GM12878 (cell line): Measurements from ENCODE around the gene TMEM61.

ENCODE experiments used
- CTCF ChIP-seq, 3 experiments: IDR thresholded peaks in 2 of 3; conservative IDR thresholded peaks in 1 of 3; 2 replicates each; pipeline ENCODE4 v1.5.1; 2011; ENCODE audit warnings: low read depth in 3 of 3, low read length in 3 of 3, mild to moderate bottlenecking in 3 of 3, control low read depth in 2 of 3, moderate library complexity in 2 of 3, inconsistent platforms in 1 of 3, mixed read lengths in 1 of 3; ENCODE audit not compliant: control insufficient read depth in 2 of 3, insufficient read depth in 1 of 3; ENCODE audit errors: extremely low read depth in 1 of 3
- POLR2AphosphoS5 ChIP-seq: IDR thresholded peaks from 2 replicates; pipeline ENCODE4 v1.6.1; 2011; ENCODE audit warnings: mild to moderate bottlenecking, low read length, inconsistent platforms

DNA sequence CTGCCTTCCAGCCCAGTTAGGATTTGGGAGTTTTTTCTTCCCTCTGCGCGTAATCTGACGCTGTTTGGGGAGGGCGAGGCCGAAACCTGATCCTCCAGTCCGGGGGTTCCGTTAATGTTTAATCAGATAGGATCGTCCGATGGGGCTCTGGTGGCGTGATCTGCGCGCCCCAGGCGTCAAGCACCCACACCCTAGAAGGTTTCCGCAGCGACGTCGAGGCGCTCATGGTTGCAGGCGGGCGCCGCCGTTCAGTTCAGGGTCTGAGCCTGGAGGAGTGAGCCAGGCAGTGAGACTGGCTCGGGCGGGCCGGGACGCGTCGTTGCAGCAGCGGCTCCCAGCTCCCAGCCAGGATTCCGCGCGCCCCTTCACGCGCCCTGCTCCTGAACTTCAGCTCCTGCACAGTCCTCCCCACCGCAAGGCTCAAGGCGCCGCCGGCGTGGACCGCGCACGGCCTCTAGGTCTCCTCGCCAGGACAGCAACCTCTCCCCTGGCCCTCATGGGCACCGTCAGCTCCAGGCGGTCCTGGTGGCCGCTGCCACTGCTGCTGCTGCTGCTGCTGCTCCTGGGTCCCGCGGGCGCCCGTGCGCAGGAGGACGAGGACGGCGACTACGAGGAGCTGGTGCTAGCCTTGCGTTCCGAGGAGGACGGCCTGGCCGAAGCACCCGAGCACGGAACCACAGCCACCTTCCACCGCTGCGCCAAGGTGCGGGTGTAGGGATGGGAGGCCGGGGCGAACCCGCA, 59.1 kb downstream of the TMEM61 start, which contains the start of gene PCSK9:
- TF ChIP-seq POLR2AphosphoS5: no peak
- no peak for TF ChIP-seq CTCF (IDR thresholded peaks at IDR 0.05 in 2 of 3, conservative IDR thresholded peaks at IDR 0.05 in 1 of 3; ENCODE audit: control insufficient read depth in 2 of 3, extremely low read depth in 1 of 3, insufficient read depth in 1 of 3, low read depth in 3 of 3, low read length in 3 of 3)
